Activated CD4-positive, alpha-beta T cell treated with anti-CD3 and anti-CD28 coated beads, Interleukin-2, amount 10 ng/mL, durations not matched to agents 24 days and 14 days (primary cell): ENCODE data around the gene SDCCAG8. TPM values are rescaled to one million over a fixed set of nuclear protein-coding genes. Genes with fewer than 3 reads are reported as not detected.

Source experiments
- DNase-seq: peaks from one replicate; pipeline ENCODE4 v3.0.0; 2022
- H3K27ac Mint-ChIP-seq: one replicate; pipeline ENCODE4 v1.8.0; 2022; ENCODE audit warnings: mild to moderate bottlenecking, mixed read lengths
- H3K27me3 Mint-ChIP-seq: one replicate; pipeline ENCODE4 v1.8.0; 2022; ENCODE audit warnings: mixed read lengths
- H3K36me3 Mint-ChIP-seq: one replicate; pipeline ENCODE4 v1.8.0; 2022; ENCODE audit warnings: low read depth, mild to moderate bottlenecking, mixed read lengths
- H3K4me1 Mint-ChIP-seq: one replicate; pipeline ENCODE4 v1.8.0; 2021; ENCODE audit warnings: mixed read lengths
- H3K4me3 Mint-ChIP-seq: one replicate; pipeline ENCODE4 v1.8.0; 2022; ENCODE audit warnings: mild to moderate bottlenecking, moderate library complexity, mixed read lengths
- H3K9me3 Mint-ChIP-seq: one replicate; pipeline ENCODE4 v1.8.0; 2021; ENCODE audit warnings: mixed read lengths
- intact Hi-C: fragments of 100-400 bp; cut with micrococcal nuclease; formaldehyde crosslinking; loops from one replicate; pipeline ENCODE4 v1.15.1; 2023
- total RNA-seq: library from RNA; stranded (reverse); gene quantifications from 2 replicates; pipeline ENCODE4 v1.2.3, GENCODE V29; 2022

Gene SDCCAG8
- total RNA-seq, 1 donor from 2014 or later: 23.6 TPM

- H3K4me1 Mint-ChIP-seq: peaks cover 8% of the 10 kb centered on the region
- no peaks in the 10 kb centered on the region for H3K27me3 Mint-ChIP-seq
- intact Hi-C loops: no loop called here
- H3K27ac Mint-ChIP-seq: no peak overlapping the region
- no peaks in the 10 kb centered on the region for H3K9me3 Mint-ChIP-seq
- H3K4me3 Mint-ChIP-seq: no peak overlapping the region
- no peak for DNase-seq
- peaks cover 23% of the 10 kb centered on the region for H3K36me3 Mint-ChIP-seq
Measured at GRCh38 chr1:243244432-243244841, 11.4 kb upstream of the SDCCAG8 start.

DNA sequence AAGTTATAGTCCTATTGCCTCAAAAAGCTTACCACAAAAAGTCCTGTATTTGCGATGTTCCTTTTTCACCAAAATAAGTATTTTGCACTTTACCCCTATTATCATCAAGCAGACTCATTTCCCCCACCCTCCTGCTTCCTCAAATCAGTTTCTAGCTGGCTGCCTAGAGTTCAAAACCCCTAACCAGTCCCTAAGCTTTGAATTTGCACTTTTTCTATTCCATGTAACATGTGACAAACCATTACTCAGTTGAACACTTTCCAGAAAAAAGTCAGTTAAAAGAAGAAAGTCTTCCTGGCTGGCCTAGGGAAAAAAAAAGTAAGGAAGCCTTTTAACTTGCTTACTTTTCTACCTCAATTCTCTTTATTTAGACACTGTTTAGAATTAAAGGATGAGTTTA is 8.9 kb upstream of the SDCCAG8 start:
- no peak for DNase-seq
- Mint-ChIP-seq H3K27ac (no peak overlapping the region), H3K4me3 (no peak overlapping the region), H3K27me3 (no peaks in the 10 kb centered on the region), H3K36me3 (peaks cover 20% of the 10 kb centered on the region), H3K4me1 (peaks cover 17% of the 10 kb centered on the region), H3K9me3 (no peaks in the 10 kb centered on the region)
- intact Hi-C loops: no loop called here

DNA sequence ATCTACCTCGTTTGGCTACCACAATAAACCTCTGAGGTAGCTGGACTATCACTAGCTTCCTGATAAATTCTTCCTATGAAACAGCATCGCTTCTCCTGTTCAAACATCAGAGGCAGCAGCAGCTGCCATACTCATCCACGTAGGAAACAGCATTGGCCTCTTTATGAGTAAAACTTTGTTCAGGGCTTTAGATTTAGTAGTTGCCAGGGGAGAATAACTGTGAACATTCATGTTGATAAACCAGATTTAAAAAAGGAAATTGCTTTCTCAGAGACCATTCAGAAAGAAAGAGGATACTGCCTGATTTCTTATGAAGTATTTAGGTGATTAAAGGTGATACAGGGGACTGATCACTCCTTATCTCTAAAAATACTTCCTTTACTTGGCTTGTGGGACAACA is 7.9 kb upstream of the SDCCAG8 start:
- Mint-ChIP-seq H3K4me1 (peaks cover 18% of the 10 kb centered on the region), H3K27ac (no peak overlapping the region), H3K36me3 (peaks cover 16% of the 10 kb centered on the region), H3K9me3 (no peaks in the 10 kb centered on the region), H3K4me3 (no peak overlapping the region), H3K27me3 (no peaks in the 10 kb centered on the region)
- no peak for DNase-seq
- intact Hi-C loops: no loop called here

DNA sequence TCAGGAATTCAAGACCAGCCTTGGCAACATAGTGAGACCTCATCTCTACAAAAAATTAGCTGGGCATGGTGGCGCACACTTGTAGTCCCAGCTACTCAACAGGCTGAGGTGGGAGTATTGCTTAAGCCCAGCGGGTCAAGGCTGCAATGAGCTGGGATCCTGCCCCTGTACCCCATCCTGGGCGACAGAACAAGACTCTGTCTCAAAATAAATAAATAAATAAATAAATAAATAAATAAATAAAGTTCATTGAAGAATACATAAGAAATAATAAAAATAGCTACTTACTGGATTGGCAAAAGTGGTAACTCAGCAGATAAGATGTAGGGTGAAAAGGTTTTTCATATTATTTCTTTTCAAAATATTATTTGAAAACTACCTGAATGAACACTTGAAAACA is 6.6 kb upstream of the SDCCAG8 start:
- no peaks in the 10 kb centered on the region for H3K27me3 Mint-ChIP-seq
- intact Hi-C loops: no loop called here
- H3K4me1 Mint-ChIP-seq: peaks cover 29% of the 10 kb centered on the region
- peaks cover 11% of the 10 kb centered on the region for H3K36me3 Mint-ChIP-seq
- peak; percentile 30 for DNase-seq
- H3K4me3 Mint-ChIP-seq: no peak overlapping the region
- H3K9me3 Mint-ChIP-seq: no peaks in the 10 kb centered on the region
- no peak overlapping the region for H3K27ac Mint-ChIP-seq

DNA sequence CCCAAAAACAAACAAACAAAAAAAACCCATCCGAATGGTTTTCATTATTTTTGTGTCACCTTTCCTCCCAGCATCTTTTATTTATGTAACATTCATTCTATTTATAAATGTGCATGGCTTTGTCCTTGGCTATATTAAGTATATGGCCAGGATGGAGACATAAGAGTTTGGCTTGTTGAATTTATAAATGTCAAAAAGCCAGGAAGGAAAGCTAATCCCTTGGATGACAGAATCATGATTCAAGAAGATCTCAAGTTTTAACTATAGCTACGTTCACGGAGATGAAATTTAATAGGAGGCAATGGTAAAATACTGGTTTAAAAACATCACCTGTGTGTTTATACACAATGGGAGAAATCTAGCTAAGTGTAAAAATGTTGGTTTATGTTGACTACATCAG is 5.7 kb upstream of the SDCCAG8 start:
- Mint-ChIP-seq H3K4me3 (no peak overlapping the region), H3K36me3 (peaks cover 7% of the 10 kb centered on the region), H3K27me3 (no peaks in the 10 kb centered on the region), H3K27ac (no peak overlapping the region), H3K9me3 (no peaks in the 10 kb centered on the region), H3K4me1 (peaks cover 31% of the 10 kb centered on the region)
- intact Hi-C loops: loop anchor here (5.0 to 10.0 kb wide), 4 partner anchors 33 to 1905 kb away; partner anchors contain the start of genes FH and KIF26B
- no peak for DNase-seq

- intact Hi-C loops: loop anchor here (5.0 to 10.0 kb wide), 4 partner anchors 34 to 1903 kb away; partner anchors contain the start of genes FH and KIF26B
Measured at GRCh38 chr1:243251539-243251938, 4.3 kb upstream of the SDCCAG8 start.

DNA sequence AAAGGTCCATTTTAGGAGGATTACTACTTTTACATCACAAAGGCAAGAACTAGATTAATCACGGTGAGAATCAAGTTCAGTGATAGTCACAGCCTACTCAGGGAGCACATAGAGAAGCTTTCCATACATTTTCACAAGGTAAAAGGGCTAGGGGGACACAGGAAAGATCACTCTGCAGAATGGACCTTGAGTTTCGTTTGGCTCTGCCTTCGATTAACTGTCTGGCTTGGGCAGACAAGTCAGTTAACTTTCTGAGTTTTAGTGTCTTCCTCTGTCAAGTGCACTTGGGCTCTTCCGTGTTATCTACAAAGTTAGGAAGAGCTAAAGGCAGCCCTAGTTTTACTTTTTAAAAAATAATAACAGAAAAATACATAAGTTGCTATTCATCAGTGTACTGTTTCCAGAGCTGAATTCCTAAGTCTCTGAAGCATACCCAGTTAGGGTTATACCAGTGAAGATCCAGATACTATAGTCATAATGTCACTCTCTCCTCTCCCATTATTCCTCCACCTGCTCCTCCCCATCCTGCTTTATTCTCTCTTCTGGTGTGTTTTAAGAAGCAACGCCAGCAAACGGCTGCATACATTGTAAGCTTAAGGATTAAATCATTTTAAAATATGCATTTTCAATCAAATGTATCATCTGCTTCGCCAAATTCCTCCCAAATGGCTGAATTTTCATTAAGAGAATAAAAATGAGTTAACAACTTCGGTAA is 2.5 kb upstream of the SDCCAG8 start:
- Mint-ChIP-seq H3K36me3 (peaks cover 4% of the 10 kb centered on the region), H3K27ac (peak overlapping the region; percentile 74), H3K4me1 (peaks cover 36% of the 10 kb centered on the region), H3K4me3 (peak overlapping the region; percentile 89), H3K9me3 (no peaks in the 10 kb centered on the region), H3K27me3 (no peaks in the 10 kb centered on the region)
- DNase-seq: peak; percentile 60
- intact Hi-C loops: loop anchor here (5.0 to 10.0 kb wide), 4 partner anchors 36 to 1901 kb away; partner anchors contain the start of genes FH and KIF26B

More at GRCh38 chr1:243251539-243251938, 4.3 kb upstream of the SDCCAG8 start:
- peaks cover 6% of the 10 kb centered on the region for H3K36me3 Mint-ChIP-seq
- H3K4me1 Mint-ChIP-seq: peaks cover 37% of the 10 kb centered on the region
- H3K27me3 Mint-ChIP-seq: no peaks in the 10 kb centered on the region
- no peak overlapping the region for H3K27ac Mint-ChIP-seq
- no peak overlapping the region for H3K4me3 Mint-ChIP-seq
- DNase-seq: no peak
- no peaks in the 10 kb centered on the region for H3K9me3 Mint-ChIP-seq

DNA sequence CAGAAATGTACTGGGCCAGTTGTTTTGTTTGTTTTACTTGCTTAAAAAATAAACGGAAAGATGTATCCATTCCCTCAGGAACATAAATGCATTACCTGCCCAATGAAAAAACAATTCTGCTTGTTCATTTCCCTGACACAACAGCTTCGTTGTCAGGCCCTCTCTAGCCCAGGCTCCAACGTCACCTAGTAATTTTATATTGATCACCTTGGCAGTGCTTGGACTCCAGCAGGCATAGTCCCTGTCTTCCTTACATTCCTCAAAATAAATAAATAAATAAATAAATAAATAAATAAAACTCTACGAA is 2.0 kb upstream of the SDCCAG8 start:
- Mint-ChIP-seq H3K27me3 (no peaks in the 10 kb centered on the region), H3K4me1 (peaks cover 32% of the 10 kb centered on the region), H3K9me3 (no peaks in the 10 kb centered on the region), H3K36me3 (peaks cover 4% of the 10 kb centered on the region), H3K27ac (peak overlapping the region; percentile 74), H3K4me3 (peak overlapping the region; percentile 89)
- DNase-seq: peak; percentile 70
- intact Hi-C loops: loop anchor here (2.0 to 10.0 kb wide), 7 partner anchors 37 to 1901 kb away; partner anchors contain the start of genes FH and KIF26B

DNA sequence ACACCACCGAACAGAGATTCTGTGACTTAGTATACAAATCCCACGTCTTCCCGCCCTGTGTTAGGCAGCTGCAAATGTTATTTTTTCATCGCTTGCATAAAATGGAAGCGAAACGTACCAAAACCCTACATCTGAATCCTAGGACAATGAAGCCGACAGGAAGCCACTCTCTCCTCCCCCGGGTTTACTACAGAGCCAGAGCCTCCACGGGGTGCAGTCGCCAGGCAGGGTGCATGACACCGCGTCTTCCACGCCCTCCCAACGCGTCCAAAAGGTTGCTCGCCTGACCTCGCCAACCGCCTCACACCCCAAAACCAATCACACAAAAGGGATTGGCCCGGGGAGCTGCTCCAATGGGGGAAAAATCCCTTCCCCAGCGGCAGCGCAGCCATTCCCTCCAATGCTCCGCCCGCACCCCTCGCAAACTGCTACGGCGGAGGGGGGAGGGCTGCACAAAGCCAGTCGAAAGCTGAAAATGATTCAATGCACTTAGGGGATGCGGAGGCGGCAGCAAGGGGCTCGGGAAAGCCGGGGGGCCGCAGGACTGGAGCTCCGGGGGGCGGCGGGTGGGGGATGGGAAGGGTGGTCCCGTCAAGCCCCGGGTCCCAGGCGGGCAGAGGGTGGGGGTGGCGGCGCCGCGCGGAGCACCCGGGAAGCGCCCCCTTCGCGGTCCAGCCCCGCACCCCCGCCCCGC is 1.5 kb upstream of the SDCCAG8 start:
- H3K4me1 Mint-ChIP-seq: peaks cover 32% of the 10 kb centered on the region
- peak; percentile 90 for DNase-seq
- peak overlapping the region; percentile 95 for H3K27ac Mint-ChIP-seq
- peaks cover 4% of the 10 kb centered on the region for H3K36me3 Mint-ChIP-seq
- H3K4me3 Mint-ChIP-seq: peak overlapping the region; percentile 89
- intact Hi-C loops: loop anchor here (2.0 to 10.0 kb wide), 7 partner anchors 37 to 1900 kb away; partner anchors contain the start of genes FH and KIF26B
- no peaks in the 10 kb centered on the region for H3K9me3 Mint-ChIP-seq
- H3K27me3 Mint-ChIP-seq: no peaks in the 10 kb centered on the region

DNA sequence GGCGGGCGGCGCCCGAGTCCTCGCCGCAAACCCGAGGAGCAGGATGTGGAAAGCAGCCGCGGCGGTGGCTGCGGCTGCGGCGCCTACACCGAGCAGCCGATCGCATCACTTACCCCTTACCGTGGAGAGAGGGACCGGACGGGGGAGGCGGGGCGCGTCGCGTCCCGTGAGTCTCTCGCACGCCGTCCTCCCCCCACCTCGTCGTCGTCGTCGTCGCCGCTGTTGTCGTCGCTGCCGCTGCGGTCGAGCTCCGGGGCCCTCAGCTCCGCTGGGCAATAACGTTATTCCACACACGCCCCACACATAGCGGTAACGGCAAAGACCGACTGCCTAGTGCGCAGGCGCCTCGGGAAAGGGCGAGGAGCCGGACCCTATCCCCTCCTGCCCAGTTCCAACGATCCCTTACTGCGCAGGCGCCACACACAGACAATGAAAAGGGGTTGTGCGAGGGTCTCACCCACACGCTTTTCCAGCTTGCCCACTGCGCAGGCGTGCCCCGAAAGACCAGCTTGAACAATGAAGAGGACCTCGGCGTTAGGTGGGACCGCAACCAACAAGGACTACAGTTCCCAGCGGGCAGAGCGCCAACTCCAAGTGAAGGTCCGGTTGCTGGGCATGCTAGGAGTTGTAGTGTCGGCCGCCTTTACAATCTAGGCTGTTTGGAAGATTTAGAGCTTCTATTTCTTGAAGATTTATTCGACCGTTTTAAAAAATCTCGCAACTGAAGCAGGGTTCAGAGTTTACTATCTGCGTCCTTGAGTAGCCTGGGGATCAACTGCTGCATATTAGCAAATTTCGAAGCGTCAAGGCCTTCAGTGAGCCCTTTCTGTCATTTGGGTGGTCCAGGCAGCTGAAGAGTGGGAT is 682 bp upstream of the SDCCAG8 start, which contains the start of gene CEP170:
Gene CEP170 (minus strand): TSS at position 355 of the 864 bp plus-strand sequence. CDS start 30,001 bp downstream, outside the sequence.
- peak within 1 kb of the TSS; percentile 100 for H3K27ac Mint-ChIP-seq
- H3K36me3 Mint-ChIP-seq: peaks cover 4% of the 10 kb centered on the region
- no peaks in the 10 kb centered on the region for H3K27me3 Mint-ChIP-seq
- DNase-seq: peak; percentile 96
- H3K9me3 Mint-ChIP-seq: no peaks in the 10 kb centered on the region
- H3K4me3 Mint-ChIP-seq: peak within 1 kb of the TSS; percentile 89
- intact Hi-C loops: loop anchor here (1.0 to 10.0 kb wide), 12 partner anchors 32 to 1900 kb away; partner anchors contain the start of genes COX20, FH and KIF26B
- peaks cover 33% of the 10 kb centered on the region for H3K4me1 Mint-ChIP-seq

DNA sequence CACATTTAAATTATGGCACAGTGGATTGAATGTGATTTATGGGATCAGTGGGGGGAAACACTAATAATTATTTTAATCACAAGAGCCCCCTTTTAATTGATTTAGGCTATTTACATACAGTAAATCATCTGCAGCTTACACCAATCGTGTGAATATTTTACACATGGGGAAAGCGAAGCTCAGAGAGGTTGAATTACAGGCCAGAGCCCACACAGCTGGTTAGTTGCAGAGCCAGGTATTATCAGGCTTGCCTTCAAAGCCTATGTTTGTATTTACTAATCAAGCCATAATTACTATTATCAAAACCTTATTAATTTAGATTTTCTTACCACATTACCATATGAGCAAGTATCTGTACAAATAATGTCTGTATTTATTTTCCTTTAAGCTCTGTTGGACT is 749 bp downstream of the SDCCAG8 start:
- no peaks in the 10 kb centered on the region for H3K27me3 Mint-ChIP-seq
- peak overlapping the region; percentile 100 for H3K27ac Mint-ChIP-seq
- peaks cover 7% of the 10 kb centered on the region for H3K36me3 Mint-ChIP-seq
- peak overlapping the region; percentile 89 for H3K4me3 Mint-ChIP-seq
- H3K9me3 Mint-ChIP-seq: no peaks in the 10 kb centered on the region
- intact Hi-C loops: loop anchor here (2.0 to 10.0 kb wide), 4 partner anchors 1068 to 1898 kb away; partner anchors contain the start of genes FH and KIF26B
- peaks cover 36% of the 10 kb centered on the region for H3K4me1 Mint-ChIP-seq
- peak; percentile 55 for DNase-seq

- Mint-ChIP-seq H3K27ac (no peak overlapping the region), H3K36me3 (peaks cover 7% of the 10 kb centered on the region)
Measured at GRCh38 chr1:243257189-243257588, 1.3 kb downstream of the SDCCAG8 start.

DNA sequence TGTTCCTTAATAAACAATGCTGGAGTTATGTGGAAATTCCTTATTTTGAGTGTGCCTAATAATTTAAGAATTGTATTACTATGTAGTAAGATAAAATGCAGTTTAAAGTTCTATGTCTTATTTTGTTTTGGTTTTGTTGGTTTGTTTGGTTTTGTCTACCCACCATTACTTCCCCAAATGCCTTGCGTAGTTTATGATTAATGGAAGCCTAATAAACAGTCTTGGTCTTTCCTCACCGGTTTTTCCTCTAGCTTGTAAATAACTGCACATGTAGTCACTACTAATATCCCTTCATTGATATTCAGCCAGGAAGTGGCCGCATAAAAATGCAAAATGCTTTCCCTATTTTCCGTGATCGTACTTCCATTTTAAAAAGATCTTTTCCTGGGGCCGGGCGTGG is 2.9 kb downstream of the SDCCAG8 start:
- no peak overlapping the region for H3K4me3 Mint-ChIP-seq
- no peaks in the 10 kb centered on the region for H3K9me3 Mint-ChIP-seq
- no peak overlapping the region for H3K27ac Mint-ChIP-seq
- peaks cover 24% of the 10 kb centered on the region for H3K4me1 Mint-ChIP-seq
- peaks cover 7% of the 10 kb centered on the region for H3K36me3 Mint-ChIP-seq
- intact Hi-C loops: loop anchor here (10.0 kb wide), 3 partner anchors 1066 to 1896 kb away; partner anchors contain the start of genes FH and KIF26B
- no peaks in the 10 kb centered on the region for H3K27me3 Mint-ChIP-seq
- no peak for DNase-seq

More at GRCh38 chr1:243257189-243257588, 1.3 kb downstream of the SDCCAG8 start:
- peak; percentile 38 for DNase-seq
- no peak overlapping the region for H3K4me3 Mint-ChIP-seq
- intact Hi-C loops: loop anchor here (2.0 to 10.0 kb wide), 4 partner anchors 1068 to 1898 kb away; partner anchors contain the start of genes FH and KIF26B
- H3K4me1 Mint-ChIP-seq: peaks cover 32% of the 10 kb centered on the region
- H3K9me3 Mint-ChIP-seq: no peaks in the 10 kb centered on the region
- no peaks in the 10 kb centered on the region for H3K27me3 Mint-ChIP-seq
